Measurements from ENCODE around the gene PPP1R9A. TPM values are rescaled to one million over a fixed set of nuclear protein-coding genes. Genes with fewer than 3 reads are reported as not detected.

PPP1R9A gene
- total RNA-seq = 10 to 100 TPM in 1 of 2 donors, 1 to 10 TPM in 1; 7.4 to 12.0 TPM
- 1 to 10 TPM; 1.2 to 1.6 TPM for polyA plus RNA-seq
- long read RNA-seq, donor 1, partial matches to known transcripts = 9 of 17 reads
- long read RNA-seq, donor 1, other reads (novel, unspliced or antisense) = 8 of 17 reads
- long read RNA-seq, donor 2, partial matches to known transcripts = 2 of 9 reads
- long read RNA-seq, donor 2, other reads (novel, unspliced or antisense) = 7 of 9 reads

- Histone ChIP-seq H3K4me3 (ENCODE audit: low read length in 2 of 2) (peak within 1 kb of the TSS; percentile 84 to 90), H3K27ac (ENCODE audit: low read depth in 1 of 2, low read length in 2 of 2) (peak within 1 kb of the TSS in 1 of 2 donors; percentile 0), H3K9me3 (ENCODE audit: control insufficient read depth, low read length) (no peaks in the 10 kb centered on the region), H3K4me1 (ENCODE audit: control insufficient read depth in 1 of 2, insufficient read depth in 2 of 2, low read length in 2 of 2) (peaks cover 0 to 3% of the 10 kb centered on the region in 2 donors), H3K27me3 (ENCODE audit: control insufficient read depth in 1 of 2, insufficient read depth in 2 of 2, low read length in 1 of 2) (no peaks in the 10 kb centered on the region), H3K36me3 (ENCODE audit: control insufficient read depth in 1 of 2, insufficient read depth in 2 of 2, low read length in 1 of 2) (no peaks in the 10 kb centered on the region)
- ATAC-seq (ENCODE audit: low FRiP score) = peak; percentile 43
- peak in 1 of 2 donors; percentile 76 for DNase-seq
- intact Hi-C loops (cut with DNase I) = loop anchor here in 1 of 2 donors (5.0 kb wide), 1 partner anchor 65 kb away; no protein-coding TSS in a partner anchor
- WGBS, 2 donors = 18 to 20% methylated on average over 29 to 36 of the region's 36 CpGs
Observed at GRCh38 chr7:94907026-94907810, at the start of gene PPP1R9A. PPP1R9A (plus strand) TSS chr7:94907594; CDS start chr7:94910114, 2,520 bp downstream.

DNA sequence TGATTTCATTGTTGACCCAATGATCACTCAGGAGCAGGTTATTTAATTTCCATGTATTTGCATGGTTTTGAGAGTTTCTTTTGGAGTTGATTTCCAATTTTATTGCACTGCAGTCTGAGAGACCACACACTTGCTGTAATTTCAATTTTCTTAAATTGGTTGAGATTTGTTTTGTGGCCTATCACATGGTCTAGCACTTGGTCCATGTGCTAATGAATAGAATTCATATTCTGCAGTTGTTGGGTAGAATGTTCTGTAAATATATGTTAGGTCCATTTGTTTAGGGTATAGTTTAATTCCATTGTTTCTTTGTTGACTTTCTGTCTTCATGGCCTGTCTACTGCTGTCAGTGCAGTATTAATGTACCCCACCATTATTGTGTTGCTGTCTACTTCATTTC lies 36.3 kb upstream of the PPP1R9A start:
- no peaks in the 10 kb centered on the region for H3K27me3 ChIP-seq (ENCODE audit: control insufficient read depth in 1 of 2, insufficient read depth in 2 of 2, low read length in 1 of 2)
- no peak overlapping the region for H3K27ac ChIP-seq (ENCODE audit: low read depth in 1 of 2, low read length in 2 of 2)
- intact Hi-C loops (cut with DNase I) = no loop called here
- H3K36me3 ChIP-seq (ENCODE audit: control insufficient read depth in 1 of 2, insufficient read depth in 2 of 2, low read length in 1 of 2) = no peaks in the 10 kb centered on the region
- ATAC-seq (ENCODE audit: low FRiP score) (no peak), DNase-seq (no peak)
- no peak overlapping the region for H3K4me3 ChIP-seq (ENCODE audit: low read length in 2 of 2)
- H3K4me1 ChIP-seq (ENCODE audit: control insufficient read depth in 1 of 2, insufficient read depth in 2 of 2, low read length in 2 of 2) = no peaks in the 10 kb centered on the region
- H3K9me3 ChIP-seq (ENCODE audit: control insufficient read depth, low read length) = no peaks in the 10 kb centered on the region

- Histone ChIP-seq H3K4me3 (ENCODE audit: low read length in 2 of 2) (no peak overlapping the region), H3K27ac (ENCODE audit: low read depth in 1 of 2, low read length in 2 of 2) (no peak overlapping the region), H3K36me3 (ENCODE audit: control insufficient read depth in 1 of 2, insufficient read depth in 2 of 2, low read length in 1 of 2) (no peaks in the 10 kb centered on the region), H3K4me1 (ENCODE audit: control insufficient read depth in 1 of 2, insufficient read depth in 2 of 2, low read length in 2 of 2) (no peaks in the 10 kb centered on the region), H3K27me3 (ENCODE audit: control insufficient read depth in 1 of 2, insufficient read depth in 2 of 2, low read length in 1 of 2) (no peaks in the 10 kb centered on the region), H3K9me3 (ENCODE audit: control insufficient read depth, low read length) (peaks cover 3% of the 10 kb centered on the region)
- intact Hi-C loops (cut with DNase I) = no loop called here
- DNase-seq (no peak), ATAC-seq (ENCODE audit: low FRiP score) (no peak)
- 80 to 82% methylated on average over 3 of the region's 3 CpGs for WGBS, 2 donors
Observed at GRCh38 chr7:94873239-94873638, 34.2 kb upstream of the PPP1R9A start.

- WGBS, 2 donors = 79 to 84% methylated on average over 5 of the region's 5 CpGs
- H3K36me3 ChIP-seq (ENCODE audit: control insufficient read depth in 1 of 2, insufficient read depth in 2 of 2, low read length in 1 of 2) = no peaks in the 10 kb centered on the region
- DNase-seq (no peak), ATAC-seq (ENCODE audit: low FRiP score) (no peak)
- no peaks in the 10 kb centered on the region for H3K27me3 ChIP-seq (ENCODE audit: control insufficient read depth in 1 of 2, insufficient read depth in 2 of 2, low read length in 1 of 2)
- H3K9me3 ChIP-seq (ENCODE audit: control insufficient read depth, low read length) = peaks cover 8% of the 10 kb centered on the region
- intact Hi-C loops (cut with DNase I) = no loop called here
- no peaks in the 10 kb centered on the region for H3K4me1 ChIP-seq (ENCODE audit: control insufficient read depth in 1 of 2, insufficient read depth in 2 of 2, low read length in 2 of 2)
- H3K27ac ChIP-seq (ENCODE audit: low read depth in 1 of 2, low read length in 2 of 2) = no peak overlapping the region
- no peak overlapping the region for H3K4me3 ChIP-seq (ENCODE audit: low read length in 2 of 2)
Observed at GRCh38 chr7:94874036-94874785, 33.2 kb upstream of the PPP1R9A start.

DNA sequence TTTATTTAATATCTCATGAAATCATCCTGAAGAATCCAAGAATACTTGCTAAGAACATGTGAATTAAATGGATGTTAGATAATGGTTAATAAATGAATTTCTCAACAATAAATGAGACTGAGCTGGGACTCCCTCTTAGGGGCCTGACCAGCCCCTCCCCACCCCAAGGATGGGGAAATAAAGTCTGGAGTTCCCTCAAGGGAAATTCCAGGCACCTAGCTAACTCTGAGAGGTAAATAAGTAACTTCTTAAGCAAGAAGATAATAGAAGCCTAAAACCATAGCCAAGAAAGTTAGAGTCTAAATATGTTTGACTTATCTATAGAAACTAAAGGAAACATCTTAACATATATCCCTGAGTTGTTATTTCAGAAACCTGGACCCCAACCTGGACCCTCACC lies 32.2 kb upstream of the PPP1R9A start:
- no peak for DNase-seq
- H3K27me3 ChIP-seq (ENCODE audit: control insufficient read depth in 1 of 2, insufficient read depth in 2 of 2, low read length in 1 of 2) = no peaks in the 10 kb centered on the region
- H3K4me1 ChIP-seq (ENCODE audit: control insufficient read depth in 1 of 2, insufficient read depth in 2 of 2, low read length in 2 of 2) = no peaks in the 10 kb centered on the region
- peaks cover 8% of the 10 kb centered on the region for H3K9me3 ChIP-seq (ENCODE audit: control insufficient read depth, low read length)
- peak overlapping the region in 1 of 2 donors; percentile 3 for H3K4me3 ChIP-seq (ENCODE audit: low read length in 2 of 2)
- no peak for ATAC-seq (ENCODE audit: low FRiP score)
- no peak overlapping the region for H3K27ac ChIP-seq (ENCODE audit: low read depth in 1 of 2, low read length in 2 of 2)
- H3K36me3 ChIP-seq (ENCODE audit: control insufficient read depth in 1 of 2, insufficient read depth in 2 of 2, low read length in 1 of 2) = no peaks in the 10 kb centered on the region
- intact Hi-C loops (cut with DNase I) = no loop called here

GRCh38 chr7:94877731-94878670 lies 29.4 kb upstream of the PPP1R9A start:
- 87 to 91% methylated on average over 11 of the region's 11 CpGs for WGBS, 2 donors
- no peak for ATAC-seq (ENCODE audit: low FRiP score)
- intact Hi-C loops (cut with DNase I) = no loop called here

GRCh38 chr7:94882891-94883290 lies 24.5 kb upstream of the PPP1R9A start:
- Histone ChIP-seq H3K27me3 (ENCODE audit: control insufficient read depth in 1 of 2, insufficient read depth in 2 of 2, low read length in 1 of 2) (no peaks in the 10 kb centered on the region), H3K36me3 (ENCODE audit: control insufficient read depth in 1 of 2, insufficient read depth in 2 of 2, low read length in 1 of 2) (no peaks in the 10 kb centered on the region), H3K9me3 (ENCODE audit: control insufficient read depth, low read length) (peaks cover 7% of the 10 kb centered on the region), H3K4me1 (ENCODE audit: control insufficient read depth in 1 of 2, insufficient read depth in 2 of 2, low read length in 2 of 2) (no peaks in the 10 kb centered on the region), H3K27ac (ENCODE audit: low read depth in 1 of 2, low read length in 2 of 2) (no peak overlapping the region), H3K4me3 (ENCODE audit: low read length in 2 of 2) (no peak overlapping the region)
- 66 to 68% methylated on average over 2 of the region's 2 CpGs for WGBS, 2 donors
- ATAC-seq (ENCODE audit: low FRiP score) (no peak), DNase-seq (no peak)
- intact Hi-C loops (cut with DNase I) = no loop called here

More at GRCh38 chr7:94877731-94878670, 29.4 kb upstream of the PPP1R9A start:
- no peak for DNase-seq
- Histone ChIP-seq H3K9me3 (ENCODE audit: control insufficient read depth, low read length) (peaks cover 8% of the 10 kb centered on the region), H3K4me1 (ENCODE audit: control insufficient read depth in 1 of 2, insufficient read depth in 2 of 2, low read length in 2 of 2) (no peaks in the 10 kb centered on the region), H3K36me3 (ENCODE audit: control insufficient read depth in 1 of 2, insufficient read depth in 2 of 2, low read length in 1 of 2) (no peaks in the 10 kb centered on the region), H3K27ac (ENCODE audit: low read depth in 1 of 2, low read length in 2 of 2) (no peak overlapping the region), H3K27me3 (ENCODE audit: control insufficient read depth in 1 of 2, insufficient read depth in 2 of 2, low read length in 1 of 2) (no peaks in the 10 kb centered on the region), H3K4me3 (ENCODE audit: low read length in 2 of 2) (no peak overlapping the region)

DNA sequence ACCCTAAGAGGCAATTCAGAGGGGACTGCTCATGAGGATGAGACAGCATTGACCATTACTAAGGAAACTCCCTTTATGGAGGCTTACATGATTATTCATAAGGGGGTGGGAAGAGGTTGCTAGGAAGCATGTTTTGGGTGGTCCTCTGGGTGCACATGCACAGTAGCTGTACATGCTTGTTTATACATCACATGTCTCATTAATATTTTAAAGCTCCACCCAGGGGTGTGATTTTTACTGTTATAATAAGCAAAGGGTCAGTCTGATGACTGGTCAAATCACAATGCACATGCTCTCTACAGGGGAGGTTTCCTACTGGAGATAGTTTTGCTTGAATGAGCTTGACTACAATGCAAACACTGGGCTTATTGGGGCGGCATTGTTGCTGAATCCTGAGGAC lies 23.8 kb upstream of the PPP1R9A start:
- DNase-seq = no peak
- Histone ChIP-seq H3K4me3 (ENCODE audit: low read length in 2 of 2) (no peak overlapping the region), H3K4me1 (ENCODE audit: control insufficient read depth in 1 of 2, insufficient read depth in 2 of 2, low read length in 2 of 2) (no peaks in the 10 kb centered on the region), H3K9me3 (ENCODE audit: control insufficient read depth, low read length) (peaks cover under 1% of the 10 kb centered on the region), H3K27me3 (ENCODE audit: control insufficient read depth in 1 of 2, insufficient read depth in 2 of 2, low read length in 1 of 2) (no peaks in the 10 kb centered on the region), H3K36me3 (ENCODE audit: control insufficient read depth in 1 of 2, insufficient read depth in 2 of 2, low read length in 1 of 2) (no peaks in the 10 kb centered on the region), H3K27ac (ENCODE audit: low read depth in 1 of 2, low read length in 2 of 2) (no peak overlapping the region)
- intact Hi-C loops (cut with DNase I) = no loop called here
- ATAC-seq (ENCODE audit: low FRiP score) = no peak
- 83 to 96% methylated on average over 1 of the region's 1 CpG for WGBS, 2 donors
